ENCODE results near the gene PI4KB.
"Not testable (repeated sequence)": the region's sequence is repeated elsewhere in the genome, so short reads cannot be mapped to it uniquely, and the experiment has no call there.

PI4KB gene

DNA sequence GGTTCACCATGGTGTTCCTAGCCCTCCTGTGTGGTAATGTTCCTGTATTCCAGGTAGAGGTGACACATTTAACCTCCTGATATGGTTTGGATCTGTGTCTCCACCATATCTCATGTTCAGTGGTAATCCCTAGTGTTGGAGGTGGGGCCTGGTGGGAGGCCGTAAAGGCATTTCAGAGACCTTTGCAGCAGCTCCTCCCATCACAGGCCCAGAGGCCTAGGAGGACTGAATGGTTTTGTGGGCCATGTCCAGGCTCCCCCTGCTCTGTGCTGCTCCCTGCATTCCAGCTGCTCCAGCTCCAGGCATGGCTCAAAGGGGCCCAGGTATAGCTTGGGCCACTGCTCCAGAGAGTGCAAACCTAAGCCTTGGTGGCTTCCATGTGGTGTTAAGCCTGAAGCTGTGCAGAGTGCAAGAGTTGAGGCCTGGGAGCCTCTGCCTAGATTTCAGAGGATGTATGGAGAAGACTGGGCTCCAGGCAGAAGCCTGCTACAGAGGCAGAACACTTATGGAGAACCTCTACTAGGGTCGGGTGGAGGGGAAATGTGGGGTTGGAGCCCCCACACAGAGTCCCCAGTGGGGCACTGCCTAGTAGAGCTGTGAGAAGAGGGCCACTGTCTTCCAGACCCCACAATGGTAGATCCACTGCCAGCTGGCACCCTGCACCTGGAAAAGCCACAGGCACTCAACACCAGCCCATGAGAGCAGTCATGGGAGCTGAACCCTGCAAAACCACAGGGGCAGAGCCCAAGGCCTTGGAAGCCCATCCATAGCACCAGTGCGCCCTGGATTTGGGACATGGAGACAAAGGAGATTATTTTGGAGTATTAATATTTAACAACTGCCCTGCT is 35.3 kb upstream of the PI4KB start:
- peaks cover 28% of the 10 kb centered on the region for H3K36me3 ChIP-seq (ENCODE audit: control insufficient read depth, insufficient read depth, low read length)
- H3K9me3 ChIP-seq (ENCODE audit: control insufficient read depth, low read length), result no peaks in the 10 kb centered on the region
- H3K4me3 ChIP-seq (ENCODE audit: low read length), result no peak overlapping the region
- no peaks in the 10 kb centered on the region for H3K27me3 ChIP-seq (ENCODE audit: control insufficient read depth, insufficient read depth, low read length)
- no peaks in the 10 kb centered on the region for H3K4me1 ChIP-seq (ENCODE audit: control insufficient read depth, insufficient read depth, low read length)
- no peak overlapping the region for H3K9ac ChIP-seq (ENCODE audit: low read length)

DNA sequence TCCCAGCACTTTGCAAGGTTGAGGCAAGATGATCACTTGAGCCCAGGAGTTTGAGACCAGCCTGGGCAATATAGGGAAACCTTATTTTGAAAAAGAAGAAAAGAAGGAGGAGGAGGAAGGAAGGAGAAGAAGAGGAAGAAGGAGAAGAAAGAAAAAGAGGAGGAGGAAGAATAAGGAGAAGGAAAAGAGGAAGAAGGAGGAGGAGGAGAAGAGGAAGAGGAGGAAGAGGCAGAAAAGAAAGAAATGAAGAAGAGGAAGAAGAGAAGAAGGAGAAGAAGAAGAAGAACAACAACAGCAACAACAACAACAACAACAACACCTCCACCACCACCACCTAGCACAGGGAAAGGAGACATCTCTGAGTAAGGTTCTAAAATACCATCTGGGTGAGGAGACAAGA is 34.7 kb upstream of the PI4KB start:
- no peak overlapping the region for H3K4me3 ChIP-seq (ENCODE audit: low read length)
- peaks cover 28% of the 10 kb centered on the region for H3K36me3 ChIP-seq (ENCODE audit: control insufficient read depth, insufficient read depth, low read length)
- H3K27me3 ChIP-seq (ENCODE audit: control insufficient read depth, insufficient read depth, low read length), result no peaks in the 10 kb centered on the region
- H3K9me3 ChIP-seq (ENCODE audit: control insufficient read depth, low read length), result no peaks in the 10 kb centered on the region
- no peaks in the 10 kb centered on the region for H3K4me1 ChIP-seq (ENCODE audit: control insufficient read depth, insufficient read depth, low read length)
- no peak overlapping the region for H3K9ac ChIP-seq (ENCODE audit: low read length)

DNA sequence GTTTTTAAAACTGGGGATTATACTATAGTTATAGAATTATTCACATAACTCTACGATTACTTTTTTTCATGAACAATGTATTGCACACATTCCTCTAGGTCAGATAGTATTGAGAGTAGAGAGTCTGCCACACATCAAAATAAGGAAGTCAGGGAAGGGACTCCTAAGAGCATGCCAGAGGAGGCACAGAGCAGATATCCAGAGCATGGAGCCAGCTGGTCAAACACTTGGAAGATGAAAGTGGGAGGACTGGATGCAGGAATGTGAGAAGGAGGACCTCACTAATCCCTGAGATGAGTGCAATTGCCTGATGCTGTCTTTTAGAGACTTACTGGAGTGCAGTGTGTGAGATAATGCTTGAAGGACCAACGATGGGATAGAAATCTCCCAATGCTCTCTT is 29.5 kb upstream of the PI4KB start:
- no peaks in the 10 kb centered on the region for H3K9me3 ChIP-seq (ENCODE audit: control insufficient read depth, low read length)
- H3K36me3 ChIP-seq (ENCODE audit: control insufficient read depth, insufficient read depth, low read length), result no peaks in the 10 kb centered on the region
- H3K4me1 ChIP-seq (ENCODE audit: control insufficient read depth, insufficient read depth, low read length), result no peaks in the 10 kb centered on the region
- H3K4me3 ChIP-seq (ENCODE audit: low read length), result no peak overlapping the region
- H3K27me3 ChIP-seq (ENCODE audit: control insufficient read depth, insufficient read depth, low read length), result no peaks in the 10 kb centered on the region
- H3K9ac ChIP-seq (ENCODE audit: low read length), result no peak overlapping the region

DNA sequence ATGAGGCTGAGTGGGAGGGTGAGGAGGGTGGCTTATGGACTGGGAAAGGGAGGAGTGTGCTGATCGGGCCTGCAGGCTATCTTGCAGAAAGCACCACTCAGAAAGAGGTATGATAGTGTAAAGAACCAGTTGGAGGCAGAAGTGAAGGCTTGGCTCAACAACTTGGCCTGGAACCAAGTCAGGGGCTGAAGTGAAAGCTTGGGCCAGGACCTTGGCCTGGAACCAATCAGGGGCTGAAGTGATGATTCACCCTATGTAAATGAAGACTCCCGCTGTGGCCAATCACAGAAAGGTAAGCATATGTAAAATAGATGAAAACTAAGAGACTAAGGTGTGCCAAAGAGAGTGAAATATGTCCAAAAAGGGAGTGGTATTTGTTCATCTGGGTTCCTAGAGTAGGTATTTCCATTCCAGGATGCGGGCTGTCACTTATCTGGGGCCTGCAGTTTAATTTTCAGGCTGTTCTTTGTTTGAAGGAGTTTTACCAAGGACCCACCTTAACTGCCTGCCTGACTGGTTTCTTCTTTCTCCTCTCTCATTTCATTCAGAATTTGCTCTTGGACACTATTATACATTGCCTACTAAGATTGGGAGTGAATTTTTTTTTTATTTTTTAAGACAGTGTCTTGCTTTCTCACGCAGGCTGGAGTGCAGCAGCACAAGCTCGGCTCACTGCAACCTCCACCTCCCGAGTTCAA is 25.0 kb upstream of the PI4KB start:
- Histone ChIP-seq H3K4me3 (ENCODE audit: low read length) (no peak overlapping the region), H3K4me1 (ENCODE audit: control insufficient read depth, insufficient read depth, low read length) (peaks cover 5% of the 10 kb centered on the region), H3K27me3 (ENCODE audit: control insufficient read depth, insufficient read depth, low read length) (no peaks in the 10 kb centered on the region), H3K36me3 (ENCODE audit: control insufficient read depth, insufficient read depth, low read length) (no peaks in the 10 kb centered on the region), H3K9ac (ENCODE audit: low read length) (no peak overlapping the region), H3K9me3 (ENCODE audit: control insufficient read depth, low read length) (no peaks in the 10 kb centered on the region)

DNA sequence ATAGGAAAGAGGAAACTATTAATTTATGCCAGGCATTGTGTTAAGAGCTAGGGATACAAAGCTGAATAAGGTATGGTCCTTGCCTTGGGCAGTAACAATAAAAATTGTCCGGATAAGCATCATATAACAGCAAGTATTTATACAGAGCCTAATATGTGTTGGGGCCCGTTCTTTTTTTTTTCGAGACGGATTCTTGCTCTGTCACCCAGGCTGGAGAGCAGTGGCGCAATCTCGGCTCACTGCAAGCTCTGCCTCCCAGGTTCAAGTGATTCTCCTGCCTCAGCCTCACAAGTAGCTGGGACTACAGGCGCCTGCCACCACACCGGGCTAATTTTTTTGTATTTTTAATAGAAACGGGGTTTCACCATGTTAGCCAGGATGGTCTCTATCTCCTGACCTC is 23.1 kb upstream of the PI4KB start:
- not testable (repeated sequence) for H3K27me3 ChIP-seq (ENCODE audit: control insufficient read depth, insufficient read depth, low read length); H3K36me3 ChIP-seq (ENCODE audit: control insufficient read depth, insufficient read depth, low read length); H3K9me3 ChIP-seq (ENCODE audit: control insufficient read depth, low read length); H3K9ac ChIP-seq (ENCODE audit: low read length); H3K4me3 ChIP-seq (ENCODE audit: low read length)
- peaks cover 14% of the 10 kb centered on the region for H3K4me1 ChIP-seq (ENCODE audit: control insufficient read depth, insufficient read depth, low read length)

DNA sequence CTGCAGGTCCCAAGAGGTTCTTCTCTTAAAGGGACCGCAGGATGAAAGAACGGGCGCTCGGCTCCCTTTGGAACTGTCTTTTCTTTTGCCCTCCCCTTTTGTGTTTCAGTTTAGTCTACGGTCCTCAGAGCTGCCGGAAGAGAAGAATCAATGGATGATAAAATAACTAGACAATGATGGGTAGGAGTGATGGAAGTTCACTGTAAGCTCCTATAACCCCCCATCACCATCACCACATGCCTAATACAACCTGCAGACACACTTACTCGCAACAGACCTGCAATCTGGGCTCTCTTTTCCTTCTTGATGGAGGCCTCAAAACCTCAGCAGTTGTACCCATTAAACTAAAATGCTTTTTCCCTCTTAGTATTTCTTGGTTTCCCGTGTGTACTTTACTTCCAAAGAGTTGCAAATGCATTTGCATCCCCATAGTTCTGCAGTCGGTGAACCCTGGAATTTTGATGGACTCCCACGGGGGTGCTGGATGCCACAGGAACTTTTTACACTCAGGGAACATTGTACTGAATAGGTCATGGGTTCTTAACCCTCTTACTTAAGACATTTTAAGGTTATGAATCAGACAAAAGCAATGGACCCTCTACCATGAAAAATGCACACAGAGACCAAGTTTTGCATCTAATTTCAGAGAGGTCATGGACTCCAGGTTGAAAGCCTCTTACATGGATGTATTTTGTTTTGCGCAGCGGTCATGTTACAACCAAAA is 20.5 kb upstream of the PI4KB start:
- no peaks in the 10 kb centered on the region for H3K9me3 ChIP-seq (ENCODE audit: control insufficient read depth, low read length)
- peaks cover 14% of the 10 kb centered on the region for H3K4me1 ChIP-seq (ENCODE audit: control insufficient read depth, insufficient read depth, low read length)
- H3K36me3 ChIP-seq (ENCODE audit: control insufficient read depth, insufficient read depth, low read length), result no peaks in the 10 kb centered on the region
- peak overlapping the region; percentile 65 for H3K4me3 ChIP-seq (ENCODE audit: low read length)
- H3K9ac ChIP-seq (ENCODE audit: low read length), result peak overlapping the region; percentile 86
- H3K27me3 ChIP-seq (ENCODE audit: control insufficient read depth, insufficient read depth, low read length), result no peaks in the 10 kb centered on the region

DNA sequence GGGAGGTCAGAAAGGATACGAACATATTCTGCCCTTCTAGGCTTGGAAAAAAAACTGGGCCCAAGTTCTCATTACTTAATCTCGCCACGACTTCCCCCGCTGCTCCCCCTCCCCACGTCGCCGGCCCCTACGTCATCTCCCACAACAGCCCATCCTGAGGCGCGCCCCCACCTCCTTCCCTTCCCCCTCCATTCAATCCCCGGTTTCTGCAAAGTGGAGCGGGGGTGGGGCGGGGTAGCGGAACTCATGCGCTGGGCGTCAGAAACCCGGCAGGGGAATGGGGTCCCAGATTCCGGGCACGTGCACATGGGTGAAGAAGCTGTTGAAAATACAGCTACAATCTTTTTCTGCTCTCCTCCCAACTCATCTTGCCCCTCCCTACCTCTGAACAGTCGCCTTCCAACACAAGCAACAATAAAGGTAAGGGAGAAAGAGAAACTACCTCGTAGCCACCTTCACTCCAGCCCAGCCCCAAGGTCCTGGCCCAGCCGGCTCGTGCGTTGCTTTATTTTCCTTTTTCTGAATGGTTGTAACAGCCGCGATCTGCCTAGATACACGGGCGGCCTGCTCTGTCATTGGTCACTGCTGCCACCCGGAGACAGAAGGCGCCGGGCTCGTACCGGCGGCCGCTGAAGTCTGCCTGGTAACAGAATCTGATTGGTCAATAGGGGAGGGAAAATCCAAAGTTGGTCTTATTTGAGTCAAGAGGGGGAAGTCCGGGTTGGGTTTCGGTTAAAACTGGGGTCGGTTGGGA is 19.7 kb upstream of the PI4KB start, which contains the start of gene RFX5:
RFX5 (minus strand) TSS at position 484 of the 754 bp plus-strand sequence. CDS start 932 bp downstream, outside the sequence.
- H3K9me3 ChIP-seq (ENCODE audit: control insufficient read depth, low read length), result no peaks in the 10 kb centered on the region
- H3K9ac ChIP-seq (ENCODE audit: low read length), result peak within 1 kb of the TSS; percentile 86
- H3K4me1 ChIP-seq (ENCODE audit: control insufficient read depth, insufficient read depth, low read length), result peaks cover 14% of the 10 kb centered on the region
- H3K27me3 ChIP-seq (ENCODE audit: control insufficient read depth, insufficient read depth, low read length), result no peaks in the 10 kb centered on the region
- no peaks in the 10 kb centered on the region for H3K36me3 ChIP-seq (ENCODE audit: control insufficient read depth, insufficient read depth, low read length)
- peak within 1 kb of the TSS; percentile 65 for H3K4me3 ChIP-seq (ENCODE audit: low read length)

DNA sequence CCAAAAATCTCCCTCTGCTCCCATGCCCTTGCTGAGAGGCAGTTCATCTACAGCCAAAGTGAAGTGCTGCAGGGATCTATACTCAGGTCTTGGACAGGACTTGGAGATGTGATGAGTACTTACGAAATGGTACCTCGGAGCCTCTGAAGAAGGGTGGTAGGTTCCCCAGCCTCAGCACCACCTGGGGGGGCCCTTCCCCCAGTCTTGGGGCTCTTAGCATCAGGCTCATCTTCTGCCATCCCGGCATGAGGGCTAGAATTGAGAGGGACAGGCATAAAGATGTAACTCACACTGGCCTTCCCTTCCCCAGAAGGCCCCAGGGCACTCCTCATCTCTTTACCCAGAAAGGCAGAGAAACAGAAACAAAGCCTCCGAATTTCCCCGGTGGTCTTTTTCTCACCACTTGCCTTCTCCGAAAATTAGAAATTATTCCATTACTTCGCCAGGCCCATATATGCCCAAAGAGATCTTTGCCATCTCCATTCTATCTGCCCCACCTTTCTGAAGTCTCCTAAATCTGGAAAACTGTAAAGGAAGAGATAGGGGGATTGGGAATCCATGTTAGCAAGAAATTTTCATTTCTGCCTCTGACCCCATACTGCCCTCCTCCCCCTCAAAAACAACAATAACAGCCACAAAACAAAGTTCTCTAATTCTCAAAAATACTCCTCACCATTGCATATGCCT is 19.0 kb upstream of the PI4KB start:
- H3K9ac ChIP-seq (ENCODE audit: low read length), result peak overlapping the region; percentile 86
- H3K36me3 ChIP-seq (ENCODE audit: control insufficient read depth, insufficient read depth, low read length), result no peaks in the 10 kb centered on the region

DNA sequence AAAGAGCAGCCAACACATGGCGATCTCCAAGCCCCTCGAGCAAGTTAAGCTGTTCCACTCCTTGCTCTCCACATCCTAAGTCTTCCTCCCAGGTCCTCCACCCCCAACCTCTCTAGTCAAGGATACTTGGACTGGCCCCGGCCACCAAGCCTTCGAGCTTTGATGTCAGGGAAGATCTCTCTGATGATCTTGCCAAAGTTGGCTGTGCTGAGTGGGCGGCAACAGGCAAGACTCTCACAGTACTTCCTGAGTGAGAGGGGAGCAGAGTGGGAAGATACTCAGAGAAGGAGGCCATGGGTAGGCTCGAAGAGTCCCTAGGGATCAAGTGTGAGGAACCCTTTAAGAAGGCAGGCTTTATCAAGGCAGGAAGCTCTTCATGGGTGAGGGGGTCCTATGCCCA is 17.1 kb upstream of the PI4KB start:
- H3K36me3 ChIP-seq (ENCODE audit: control insufficient read depth, insufficient read depth, low read length), result no peaks in the 10 kb centered on the region
- H3K27me3 ChIP-seq (ENCODE audit: control insufficient read depth, insufficient read depth, low read length), result no peaks in the 10 kb centered on the region
- no peak overlapping the region for H3K4me3 ChIP-seq (ENCODE audit: low read length)
- H3K4me1 ChIP-seq (ENCODE audit: control insufficient read depth, insufficient read depth, low read length), result peaks cover 14% of the 10 kb centered on the region
- no peak overlapping the region for H3K9ac ChIP-seq (ENCODE audit: low read length)
- H3K9me3 ChIP-seq (ENCODE audit: control insufficient read depth, low read length), result no peaks in the 10 kb centered on the region

More for the DNA sequence above, 19.0 kb upstream of the PI4KB start:
- Histone ChIP-seq H3K9me3 (ENCODE audit: control insufficient read depth, low read length) (no peaks in the 10 kb centered on the region), H3K4me1 (ENCODE audit: control insufficient read depth, insufficient read depth, low read length) (peaks cover 14% of the 10 kb centered on the region), H3K4me3 (ENCODE audit: low read length) (peak overlapping the region; percentile 65), H3K27me3 (ENCODE audit: control insufficient read depth, insufficient read depth, low read length) (no peaks in the 10 kb centered on the region)

DNA sequence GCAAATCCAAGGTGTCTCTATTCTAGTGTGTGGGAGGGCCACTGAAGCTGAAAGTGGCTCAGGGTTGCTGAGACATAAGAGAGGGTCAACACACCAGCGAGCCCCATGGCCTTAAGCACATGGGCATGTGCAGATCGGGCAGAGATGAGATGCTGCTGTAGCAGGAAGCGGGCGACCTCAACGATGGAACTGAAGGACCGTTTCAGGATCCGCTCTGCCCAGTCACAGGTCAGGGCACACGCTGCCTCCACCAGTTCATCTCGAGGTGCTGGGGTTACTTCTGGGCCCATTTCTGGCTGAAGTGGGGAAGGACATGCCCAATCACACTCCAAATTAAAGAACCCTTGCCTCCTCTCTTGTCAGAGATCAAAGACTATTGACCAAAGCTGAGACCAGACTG is 16.4 kb upstream of the PI4KB start:
- H3K9me3 ChIP-seq (ENCODE audit: control insufficient read depth, low read length), result no peaks in the 10 kb centered on the region
- no peaks in the 10 kb centered on the region for H3K36me3 ChIP-seq (ENCODE audit: control insufficient read depth, insufficient read depth, low read length)
- no peak overlapping the region for H3K9ac ChIP-seq (ENCODE audit: low read length)
- H3K4me3 ChIP-seq (ENCODE audit: low read length), result no peak overlapping the region
- H3K4me1 ChIP-seq (ENCODE audit: control insufficient read depth, insufficient read depth, low read length), result peaks cover 14% of the 10 kb centered on the region
- no peaks in the 10 kb centered on the region for H3K27me3 ChIP-seq (ENCODE audit: control insufficient read depth, insufficient read depth, low read length)

DNA sequence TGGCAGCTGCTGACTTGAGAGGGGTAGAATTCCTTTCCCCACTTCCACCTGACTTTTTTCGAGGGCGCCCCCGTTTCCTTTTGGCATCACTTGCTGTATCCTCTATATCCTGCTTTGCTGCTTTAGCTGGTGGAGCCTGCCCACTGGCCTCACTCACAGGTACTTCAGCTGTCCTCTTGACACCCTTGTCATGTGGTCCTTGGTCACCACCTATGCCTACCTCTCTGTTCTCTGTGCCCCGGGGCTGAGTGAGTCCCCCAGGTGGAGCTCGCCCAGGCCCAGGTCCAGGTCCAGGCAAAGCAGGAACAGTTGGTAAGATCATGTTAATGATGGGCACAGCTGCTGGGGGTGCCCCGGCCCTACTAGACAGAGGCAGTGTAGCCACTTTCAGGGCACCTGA is 15.4 kb upstream of the PI4KB start:
- H3K4me1 ChIP-seq (ENCODE audit: control insufficient read depth, insufficient read depth, low read length), result peaks cover 11% of the 10 kb centered on the region
- no peaks in the 10 kb centered on the region for H3K36me3 ChIP-seq (ENCODE audit: control insufficient read depth, insufficient read depth, low read length)
- no peak overlapping the region for H3K9ac ChIP-seq (ENCODE audit: low read length)
- H3K4me3 ChIP-seq (ENCODE audit: low read length), result no peak overlapping the region
- H3K9me3 ChIP-seq (ENCODE audit: control insufficient read depth, low read length), result no peaks in the 10 kb centered on the region
- H3K27me3 ChIP-seq (ENCODE audit: control insufficient read depth, insufficient read depth, low read length), result no peaks in the 10 kb centered on the region
